Measurements from ENCODE around the gene ZYG11B.
"Not testable (repeated sequence)": the region's sequence is repeated elsewhere in the genome, so short reads cannot be mapped to it uniquely, and the experiment has no call there.

ZYG11B gene

GRCh38 chr1:52759908-52760307 is 33.7 kb downstream of the ZYG11B start:
- no peak for DNase-seq

GRCh38 chr1:52767596-52768280 is 41.5 kb downstream of the ZYG11B start:
- DNase-seq, result no peak

DNA sequence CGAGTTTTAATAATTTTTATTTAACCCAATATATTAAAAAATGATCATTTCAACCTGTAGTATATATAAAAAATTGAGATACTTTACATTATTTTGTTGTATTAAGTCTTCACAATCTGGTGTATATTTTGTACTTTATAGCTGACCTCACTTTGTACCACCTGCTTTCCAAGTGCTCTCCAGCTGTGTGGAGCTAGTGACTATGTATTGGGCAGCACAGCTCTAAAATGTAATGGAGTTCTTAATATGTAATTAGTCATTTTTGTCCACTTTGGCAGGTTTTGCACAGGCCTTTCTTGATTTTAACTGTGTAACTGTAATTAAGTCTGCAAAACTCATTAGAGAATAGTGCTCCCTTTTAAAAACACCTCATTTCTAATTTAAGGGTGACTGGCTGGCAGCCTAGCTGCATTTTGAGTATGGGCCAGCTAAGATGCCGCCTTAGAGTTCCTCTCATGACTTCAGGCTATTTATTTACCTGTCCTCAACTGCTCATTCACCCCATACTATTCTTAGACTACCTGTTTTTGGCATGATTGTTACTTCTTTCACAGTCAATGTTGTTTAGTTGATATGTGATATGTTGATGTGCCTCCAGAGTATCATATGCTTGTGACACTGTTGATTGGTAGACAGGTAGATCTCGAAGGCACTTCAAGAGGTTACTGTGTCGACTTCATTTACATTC is 43.2 kb downstream of the ZYG11B start:
- no peak for DNase-seq

- no peak for DNase-seq
Observed at GRCh38 chr1:52771384-52771783, 45.1 kb downstream of the ZYG11B start.

GRCh38 chr1:52786148-52786547 is 59.9 kb downstream of the ZYG11B start:
- no peak for DNase-seq

DNA sequence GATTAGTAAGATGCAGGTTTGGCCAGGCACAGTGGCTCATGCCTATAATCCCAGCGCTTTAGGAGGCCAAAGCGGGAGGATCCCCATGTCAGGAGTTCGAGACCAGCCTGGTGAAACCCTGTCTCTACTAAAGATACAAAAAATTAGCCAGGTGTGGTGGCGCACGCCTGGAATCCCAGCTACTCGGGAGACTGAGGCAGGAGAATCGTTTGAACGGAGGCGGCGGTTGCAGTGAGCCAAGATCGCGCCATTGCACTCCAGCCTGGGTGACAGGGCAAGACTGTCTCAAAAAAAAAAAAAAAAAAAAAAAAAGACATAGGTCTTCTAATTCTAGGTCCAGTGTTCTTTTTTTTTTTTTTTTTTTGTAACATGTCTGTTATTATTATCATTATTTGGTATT is 64.2 kb downstream of the ZYG11B start:
- DNase-seq, result not testable (repeated sequence)

GRCh38 chr1:52792036-52792435 is 65.8 kb downstream of the ZYG11B start:
- DNase-seq, result no peak

DNA sequence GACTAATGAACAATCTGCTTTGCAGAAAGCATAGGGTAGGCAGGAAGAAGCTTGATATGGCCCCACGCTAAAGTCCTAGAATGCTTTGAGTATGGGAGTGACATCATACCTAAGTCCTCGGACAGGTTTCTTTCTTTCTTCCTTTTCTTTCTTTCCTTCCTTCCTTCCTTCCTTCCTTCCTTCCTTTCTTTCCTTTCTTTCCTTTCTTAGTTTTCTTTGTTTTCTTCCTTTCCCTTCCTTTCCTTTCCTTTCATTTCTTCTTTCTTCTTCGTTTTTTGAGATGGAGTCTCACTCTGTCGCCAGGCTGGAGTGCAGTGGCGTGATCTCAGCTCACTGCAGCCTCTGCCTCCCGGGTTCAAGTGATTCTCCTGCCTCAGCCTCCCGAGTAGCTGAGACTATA is 67.5 kb downstream of the ZYG11B start:
- not testable (repeated sequence) for DNase-seq

DNA sequence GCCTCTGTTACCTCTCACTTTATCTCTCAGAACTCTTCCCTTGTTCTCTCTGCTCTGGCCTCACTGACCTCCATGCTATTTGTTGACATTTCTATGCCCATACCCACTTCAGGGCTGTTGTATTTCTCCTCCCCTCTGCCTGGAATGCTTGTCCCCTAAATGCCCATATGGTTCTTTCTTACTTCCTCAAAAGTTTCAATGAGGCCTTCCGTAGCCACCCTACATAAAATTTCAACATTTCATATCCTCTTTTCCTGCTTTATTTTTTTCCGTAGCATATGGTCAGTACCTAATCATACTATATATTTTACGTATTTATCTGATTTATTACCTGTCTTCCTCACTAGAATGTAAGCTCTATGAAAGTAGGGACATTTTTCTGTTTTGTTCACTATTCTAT is 69.2 kb downstream of the ZYG11B start:
- no peak for DNase-seq

DNA sequence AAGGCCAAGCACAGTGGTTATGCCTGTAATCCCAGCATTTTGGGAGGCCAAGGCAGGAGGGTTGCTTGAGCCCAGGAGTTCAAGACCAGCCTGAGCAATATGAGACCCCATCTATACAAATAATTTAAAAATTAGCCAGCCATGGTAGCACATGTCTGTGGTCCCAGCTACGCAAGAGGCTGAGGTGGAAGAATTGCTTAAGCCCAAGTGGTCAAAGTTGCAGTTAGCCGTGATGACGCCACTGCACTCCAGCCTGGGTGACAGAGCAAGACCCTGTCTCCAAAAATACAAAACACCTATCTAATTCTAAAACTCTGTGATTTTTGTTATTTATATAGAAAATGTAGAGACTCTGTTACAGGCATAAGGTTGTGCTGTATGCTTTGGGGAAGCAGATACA is 72.1 kb downstream of the ZYG11B start:
- no peak for DNase-seq

DNA sequence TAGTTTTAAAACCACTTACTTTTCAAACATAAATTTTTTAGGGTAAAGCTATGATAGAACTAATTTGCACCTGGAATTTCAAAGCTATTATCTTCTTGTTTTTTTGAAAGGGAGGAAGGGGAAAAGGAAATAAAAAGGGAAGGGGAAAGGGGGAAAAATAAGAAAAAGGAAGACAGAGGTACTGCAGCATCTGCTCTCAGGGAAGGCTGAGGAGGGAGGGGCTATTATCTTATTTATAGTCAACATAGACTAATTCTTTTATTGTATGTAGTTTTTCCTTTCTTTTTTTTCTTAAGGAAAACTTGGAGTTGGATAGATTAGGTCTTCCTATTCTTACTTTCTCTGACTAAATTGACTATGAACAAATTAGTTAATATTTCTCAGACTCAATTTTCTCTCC is 74.8 kb downstream of the ZYG11B start:
- no peak for DNase-seq

GRCh38 chr1:52804083-52804482 is 77.8 kb downstream of the ZYG11B start:
- not testable (repeated sequence) for DNase-seq

DNA sequence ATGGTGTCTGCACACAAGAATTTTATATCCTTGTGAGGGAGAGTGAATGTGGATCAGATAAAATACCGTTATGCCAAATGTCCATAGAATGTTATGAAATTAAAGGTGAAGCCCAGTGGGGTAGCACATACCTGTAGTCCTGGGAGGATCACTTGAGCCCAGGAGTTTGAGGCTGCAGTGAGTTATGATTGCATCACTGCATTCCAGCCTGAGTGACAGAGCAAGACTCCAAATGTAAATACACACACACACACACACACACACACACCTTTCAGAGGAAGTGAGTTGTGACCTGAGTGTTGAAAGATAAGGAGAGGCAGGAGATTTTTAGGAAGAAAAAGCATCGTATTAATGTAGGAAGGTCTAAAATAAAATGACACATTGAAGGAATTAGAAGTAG is 88.2 kb downstream of the ZYG11B start:
- DNase-seq, result no peak

- not testable (repeated sequence) for DNase-seq
Observed at GRCh38 chr1:52820830-52821229, 94.6 kb downstream of the ZYG11B start.

DNA sequence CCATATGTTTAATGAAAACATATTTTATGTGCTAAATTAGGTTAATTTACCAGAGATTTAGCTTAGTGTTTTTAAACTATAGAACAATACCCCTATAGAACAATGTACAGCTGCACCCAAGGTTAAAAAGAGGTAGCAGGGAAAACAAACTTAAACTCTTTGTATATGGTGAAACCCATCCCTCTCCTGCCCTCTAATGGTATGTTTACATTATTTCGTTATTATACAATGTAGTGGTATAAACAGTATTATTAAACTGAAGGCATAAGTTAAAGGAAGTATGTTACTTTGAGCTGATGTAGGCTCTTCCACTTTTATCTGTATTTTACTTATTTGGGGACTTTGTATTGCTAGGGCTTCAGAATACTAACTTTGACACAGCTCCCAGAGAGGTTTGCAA is 99.6 kb downstream of the ZYG11B start:
- DNase-seq, result no peak

- DNase-seq, result no peak
Observed at GRCh38 chr1:52834798-52835197, 108.5 kb downstream of the ZYG11B start.

DNA sequence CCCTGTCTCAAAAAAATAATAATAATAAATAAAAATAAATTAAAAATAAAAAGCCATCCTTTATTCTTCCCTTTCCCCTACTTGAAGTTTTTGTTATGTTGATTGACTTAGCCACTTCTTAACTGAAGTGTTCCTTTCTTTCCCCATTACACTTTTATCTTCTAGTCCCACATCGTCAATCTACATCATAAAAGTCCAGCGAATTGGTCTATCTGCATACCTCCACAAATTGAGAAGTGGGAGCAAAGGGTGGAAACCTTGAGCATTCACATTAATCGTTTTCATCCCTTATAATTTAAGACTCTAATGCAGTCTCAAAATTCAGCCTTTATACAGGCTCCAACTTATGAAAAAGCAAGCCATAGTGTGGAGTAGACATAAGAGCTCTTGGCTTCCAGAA is 109.8 kb downstream of the ZYG11B start:
- no peak for DNase-seq

GRCh38 chr1:52839175-52839574 is 112.9 kb downstream of the ZYG11B start:
- DNase-seq, result not testable (repeated sequence)

- peak; percentile 59 for DNase-seq
Observed at GRCh38 chr1:52842643-52843310, 116.5 kb downstream of the ZYG11B start, which contains the start of gene ZYG11A. TSS of gene ZYG11A (plus strand) at chr1:52842760. CDS start at chr1:52842884, 124 bp downstream.

DNA sequence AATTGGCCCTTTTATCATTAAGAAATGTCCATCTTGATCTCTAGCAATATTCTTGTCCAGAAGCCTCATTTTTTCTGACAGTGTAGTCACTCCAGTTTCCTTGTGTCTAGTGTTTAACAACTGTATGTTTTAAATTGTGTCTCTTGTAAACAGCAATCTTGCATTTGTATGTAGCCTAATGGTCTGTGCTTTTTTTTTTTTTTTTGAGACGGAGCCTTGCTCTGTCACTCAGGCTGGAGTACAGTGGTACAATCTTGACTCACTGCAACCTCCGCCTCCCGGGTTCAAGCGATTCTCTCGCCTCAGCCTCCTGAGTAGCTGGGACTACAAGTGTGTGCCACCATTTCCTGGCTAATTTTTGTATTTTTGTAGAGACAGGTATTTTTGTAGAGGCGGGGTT is 118.9 kb downstream of the ZYG11B start:
- DNase-seq, result not testable (repeated sequence)

DNA sequence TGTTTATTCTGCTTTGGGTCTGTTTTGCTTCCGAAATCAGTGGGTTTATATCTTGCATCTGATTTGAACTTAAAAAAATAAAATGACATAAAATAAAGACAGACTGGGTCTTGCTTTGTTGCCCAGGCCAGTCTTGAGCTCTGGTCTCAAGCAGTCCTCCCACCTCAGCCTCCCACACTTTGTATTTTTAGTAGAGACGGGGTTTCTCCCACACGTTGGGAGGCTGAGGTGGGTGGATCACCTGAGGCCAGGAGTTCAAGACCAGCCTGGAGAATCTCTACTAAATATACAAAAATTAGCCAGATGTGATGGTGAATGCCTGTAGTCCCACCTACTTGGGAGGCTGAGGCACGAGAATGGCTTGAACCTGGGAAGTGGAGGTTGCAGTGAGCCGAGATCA is 122.2 kb downstream of the ZYG11B start:
- DNase-seq, result no peak

- DNase-seq, result no peak
Observed at GRCh38 chr1:52850951-52851350, 124.7 kb downstream of the ZYG11B start.

DNA sequence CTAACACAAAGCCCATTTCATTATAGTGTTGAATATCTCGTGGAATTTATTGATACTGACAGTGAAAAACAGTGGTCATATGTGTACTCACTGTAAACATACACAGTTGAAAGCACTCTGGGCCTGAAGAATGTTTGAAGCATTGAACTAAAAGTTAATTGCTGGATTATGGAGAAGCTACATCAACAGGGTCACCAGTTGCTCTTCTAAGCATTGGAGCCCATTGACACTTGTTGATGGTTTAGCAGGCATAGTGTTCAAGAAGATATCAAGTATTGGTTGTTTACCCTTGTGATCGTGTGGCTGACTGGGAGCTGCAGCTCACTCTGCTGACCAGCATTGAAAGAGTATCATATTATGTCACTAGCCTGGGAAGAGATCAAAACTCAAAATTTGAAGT is 126.6 kb downstream of the ZYG11B start:
- no peak for DNase-seq

- no peak for DNase-seq
Observed at GRCh38 chr1:52855584-52855983, 129.3 kb downstream of the ZYG11B start.

All from activated CD4-positive, alpha-beta T cell treated with anti-CD3 and anti-CD28 coated beads, Interleukin-2, amount 50 U/mL, for 1 hour (primary cell).